Psoas muscle (tissue), 8 donors: ENCODE measurements around the gene CSTPP1. TPM values are rescaled to one million over a fixed set of nuclear protein-coding genes. Genes with fewer than 3 reads are reported as not detected.
A peak's percentile ranks its signal among the peaks of the same experiment; 100 is the strongest.

Source experiments
- ATAC-seq, 4 donors: fragments of 200-7000 bp; cut with Tn5 transposase; one replicate each; pipeline ENCODE4 v1.9.1; 2020; ENCODE audit warnings: moderate library complexity in 3 of 4, mild to moderate bottlenecking in 2 of 4
- DNase-seq, 2 donors: peaks; one replicate each; pipeline ENCODE4 v3.0.0-alpha.2; 2020
- H3K27ac ChIP-seq: fragments of 200-600 bp; one replicate; pipeline ENCODE4 v1.8.0; 2022
- H3K27me3 ChIP-seq, 3 donors: fragments of 200-600 bp in 1 of 3; one replicate each; pipeline versions ENCODE4 v1.6.1 to v1.8.0; 2013 to 2022; ENCODE audit warnings: low read length in 2 of 3, mild to moderate bottlenecking in 2 of 3, moderate library complexity in 1 of 3; ENCODE audit not compliant: insufficient read depth in 3 of 3
- H3K36me3 ChIP-seq, 2 donors: fragments of 200-600 bp in 1 of 2; one replicate each; pipeline versions ENCODE4 v1.6.1 to v1.8.0; 2013 to 2022; ENCODE audit warnings: low read depth in 1 of 2, mild to moderate bottlenecking in 1 of 2, moderate library complexity in 1 of 2; ENCODE audit not compliant: insufficient read depth in 1 of 2
- H3K4me1 ChIP-seq: fragments of 200-600 bp; one replicate; pipeline ENCODE4 v1.8.0; 2022
- H3K4me3 ChIP-seq: fragments of 200-600 bp; one replicate; pipeline ENCODE4 v1.8.0; 2022; ENCODE audit warnings: mild to moderate bottlenecking
- H3K9me3 ChIP-seq: fragments of 200-600 bp; one replicate; pipeline ENCODE4 v1.8.0; 2022
- WGBS, 3 donors: extraction: QIAGEN DNeasy Blood & Tissue Kit; methylation state at CpG; one replicate each; pipeline versions ENCODE4 v1.1.6 to v1.1.7; 2013; 5-methylcytosine and 5-hydroxymethylcytosine counted together
- intact Hi-C, 2 donors: fragments of 100-400 bp; cut with DNase I; formaldehyde crosslinking; loops; one replicate each; pipeline versions ENCODE4 v1.11.0 to v1.14.2; 2022
- polyA plus RNA-seq, 3 donors: library from polyadenylated mRNA; stranded (reverse); fragments of 200-250 nt; gene quantifications; one replicate each; pipeline ENCODE4 v1.2.3, GENCODE V29; 2013
- total RNA-seq, 4 donors: library from RNA; stranded (reverse); fragmentation: NEBNext Ultra II Directional in 2 of 4; extraction: Animal tissue kit (Norgen Biotek cat#: 25700) in 2 of 4; gene quantifications; one replicate each; pipeline versions ENCODE4 v1.2.1 to v1.2.4, GENCODE V29; 2021 to 2023
- TF ChIP-seq, protein P1 (sequence below): fragments of 200-600 bp; IDR thresholded peaks from one replicate; pipeline ENCODE4 v1.8.0; 2022; ENCODE audit warnings: antibody characterized with exemption
- donor health status: healthy with polysubstance abuse.
- donor health status: DM: no; HTN: no; CAD: no; lungs with moderate emphysema.
- donor health status: Bipolar disorder and iron deficiency.
- donor health status: healthy.
- donor health status: DM: yes; HTN: yes; CAD: no.
- donor health status: DM: no; HTN: no; CAD: no.
- donor health status: DM: no; HTN: no; CAD: no.
- donor health status: DM: yes; HTN: yes; CAD: no.

The CSTPP1 gene
- total and polyA plus RNA-seq, 7 donors = 5.1 to 10.0 (median 6.9) TPM

DNA sequence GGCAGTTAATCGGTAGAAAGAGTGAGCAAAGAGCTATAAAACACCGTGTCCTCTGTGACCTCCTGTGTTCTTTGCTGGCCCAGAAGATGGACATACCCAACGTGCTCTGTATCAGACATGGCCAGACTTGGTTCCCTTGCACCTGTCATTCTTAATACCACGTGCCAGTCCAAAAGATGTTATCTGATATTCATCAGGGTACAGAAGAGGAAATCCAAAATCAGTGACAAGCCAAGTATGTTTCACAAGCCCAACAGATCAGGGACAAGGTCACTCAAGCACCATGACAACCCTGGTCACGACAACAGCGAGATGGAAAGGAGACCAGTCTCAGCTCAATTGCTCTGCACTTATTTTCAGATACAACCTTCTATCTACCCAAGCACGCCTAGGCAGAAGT is 21.7 kb upstream of the CSTPP1 start:
- Histone ChIP-seq H3K4me1 (peaks cover 49% of the 10 kb centered on the region), H3K9me3 (no peaks in the 10 kb centered on the region), H3K36me3 (no peaks in the 10 kb centered on the region), H3K27ac (peak overlapping the region; percentile 91), H3K4me3 (peak overlapping the region; percentile 14), H3K27me3 (no peaks in the 10 kb centered on the region)
- 17 to 26% (median 22%) methylated on average over 7 of the region's 7 CpGs for WGBS, 3 donors
- intact Hi-C loops = loop anchor here in 1 of 2 donors (5.0 kb wide), 2 partner anchors 87 to 237 kb away; no protein-coding TSS in a partner anchor
- peak; percentile 76 to 82 (median 80) for ATAC-seq
- TF ChIP-seq, protein P1, sequence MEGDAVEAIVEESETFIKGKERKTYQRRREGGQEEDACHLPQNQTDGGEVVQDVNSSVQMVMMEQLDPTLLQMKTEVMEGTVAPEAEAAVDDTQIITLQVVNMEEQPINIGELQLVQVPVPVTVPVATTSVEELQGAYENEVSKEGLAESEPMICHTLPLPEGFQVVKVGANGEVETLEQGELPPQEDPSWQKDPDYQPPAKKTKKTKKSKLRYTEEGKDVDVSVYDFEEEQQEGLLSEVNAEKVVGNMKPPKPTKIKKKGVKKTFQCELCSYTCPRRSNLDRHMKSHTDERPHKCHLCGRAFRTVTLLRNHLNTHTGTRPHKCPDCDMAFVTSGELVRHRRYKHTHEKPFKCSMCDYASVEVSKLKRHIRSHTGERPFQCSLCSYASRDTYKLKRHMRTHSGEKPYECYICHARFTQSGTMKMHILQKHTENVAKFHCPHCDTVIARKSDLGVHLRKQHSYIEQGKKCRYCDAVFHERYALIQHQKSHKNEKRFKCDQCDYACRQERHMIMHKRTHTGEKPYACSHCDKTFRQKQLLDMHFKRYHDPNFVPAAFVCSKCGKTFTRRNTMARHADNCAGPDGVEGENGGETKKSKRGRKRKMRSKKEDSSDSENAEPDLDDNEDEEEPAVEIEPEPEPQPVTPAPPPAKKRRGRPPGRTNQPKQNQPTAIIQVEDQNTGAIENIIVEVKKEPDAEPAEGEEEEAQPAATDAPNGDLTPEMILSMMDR = no peak
- DNase-seq = no peak

DNA sequence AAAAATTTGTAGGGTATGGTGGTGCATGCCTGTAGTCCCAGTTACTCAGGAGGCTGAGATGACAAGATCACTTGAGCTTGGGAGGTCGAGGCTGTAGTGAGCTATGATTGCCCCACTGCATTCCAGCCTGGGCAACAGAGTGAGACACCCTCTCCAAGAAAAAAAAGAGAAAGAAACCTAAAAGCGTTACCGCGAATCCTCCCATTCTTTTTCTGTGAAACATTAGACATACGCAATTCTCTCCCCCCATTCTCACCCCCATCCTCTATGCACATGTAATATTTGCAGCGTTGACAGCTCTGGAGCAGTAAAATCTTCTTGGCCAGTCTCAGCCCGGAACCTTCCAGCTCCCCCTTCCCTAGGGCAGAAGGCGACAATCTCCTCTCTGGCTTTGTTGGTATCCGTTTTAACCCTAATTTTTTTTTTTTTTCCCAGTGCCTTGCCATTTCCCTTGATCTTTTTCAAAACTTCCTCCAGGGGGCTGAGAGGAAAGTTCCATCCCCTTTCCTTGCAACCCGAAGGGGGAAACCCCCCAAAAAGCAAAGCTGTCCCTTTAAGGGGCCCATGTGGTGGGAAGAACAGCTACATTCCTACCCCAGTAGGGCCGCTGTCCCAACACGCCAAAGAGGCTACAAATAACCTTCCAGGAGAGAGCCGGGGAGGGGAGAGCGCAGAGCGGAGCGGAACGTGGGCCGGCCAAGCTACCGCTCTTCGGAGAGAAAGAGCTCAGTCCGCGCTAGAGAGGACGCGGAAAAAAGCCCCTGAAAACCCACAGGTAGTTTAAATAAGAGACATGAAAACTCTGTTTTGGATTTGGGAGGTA is 20.1 kb upstream of the CSTPP1 start:
- intact Hi-C loops = loop anchor here in 1 of 2 donors (5.0 kb wide), 2 partner anchors 86 to 236 kb away; no protein-coding TSS in a partner anchor
- Histone ChIP-seq H3K9me3 (no peaks in the 10 kb centered on the region), H3K36me3 (no peaks in the 10 kb centered on the region), H3K27ac (peak overlapping the region; percentile 91), H3K27me3 (no peaks in the 10 kb centered on the region), H3K4me1 (peaks cover 63% of the 10 kb centered on the region), H3K4me3 (peak overlapping the region; percentile 90)
- peak; percentile 69 to 83 for DNase-seq
- TF ChIP-seq, protein P1 = peak; percentile 21
- 2 to 6% (median 3%) methylated on average over 24 of the region's 24 CpGs for WGBS, 3 donors
- peak; percentile 57 to 65 (median 61) for ATAC-seq

DNA sequence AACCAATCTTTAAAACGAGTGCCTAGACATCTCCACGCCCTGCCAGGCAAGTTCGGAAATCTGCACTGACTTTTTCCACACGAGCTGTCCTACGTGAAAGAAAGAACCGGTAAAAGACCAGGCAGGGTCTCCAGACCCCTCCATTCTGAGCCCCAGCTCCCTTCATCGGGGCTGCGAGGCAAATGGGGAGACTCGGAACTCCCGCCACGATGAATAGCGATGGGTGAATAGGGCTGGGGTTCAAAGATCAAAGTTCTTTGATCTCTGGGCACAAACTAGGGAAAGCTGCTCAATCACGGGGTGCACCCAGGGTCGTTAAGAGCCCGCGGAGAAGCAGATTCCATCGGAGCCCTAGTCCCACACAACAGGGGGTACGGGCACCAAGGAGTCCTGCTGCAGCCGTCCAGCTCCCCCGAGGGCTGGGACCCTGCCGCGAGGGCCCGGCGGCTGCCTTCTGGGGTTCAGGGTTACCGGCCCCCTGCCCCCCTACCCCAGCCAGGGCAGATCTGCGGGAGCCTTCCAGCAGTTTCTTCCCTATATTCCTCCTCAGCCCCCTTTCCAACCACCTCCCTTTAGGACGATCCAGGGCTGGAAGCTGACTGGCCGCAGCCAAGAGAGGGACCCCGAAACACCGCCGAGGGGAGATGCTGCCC is 19.3 kb upstream of the CSTPP1 start:
- peak overlapping the region; percentile 91 for H3K27ac ChIP-seq
- TF ChIP-seq, protein P1 = no peak
- peaks cover 57% of the 10 kb centered on the region for H3K4me1 ChIP-seq
- no peaks in the 10 kb centered on the region for H3K27me3 ChIP-seq
- no peak for ATAC-seq
- H3K36me3 ChIP-seq = no peaks in the 10 kb centered on the region
- WGBS, 3 donors = 0 to 1% (median 1%) methylated on average over 24 to 31 of the region's 31 CpGs
- peak overlapping the region; percentile 90 for H3K4me3 ChIP-seq
- intact Hi-C loops = loop anchor here in 1 of 2 donors (5.0 kb wide), 2 partner anchors 85 to 235 kb away; no protein-coding TSS in a partner anchor
- no peaks in the 10 kb centered on the region for H3K9me3 ChIP-seq
- no peak for DNase-seq

DNA sequence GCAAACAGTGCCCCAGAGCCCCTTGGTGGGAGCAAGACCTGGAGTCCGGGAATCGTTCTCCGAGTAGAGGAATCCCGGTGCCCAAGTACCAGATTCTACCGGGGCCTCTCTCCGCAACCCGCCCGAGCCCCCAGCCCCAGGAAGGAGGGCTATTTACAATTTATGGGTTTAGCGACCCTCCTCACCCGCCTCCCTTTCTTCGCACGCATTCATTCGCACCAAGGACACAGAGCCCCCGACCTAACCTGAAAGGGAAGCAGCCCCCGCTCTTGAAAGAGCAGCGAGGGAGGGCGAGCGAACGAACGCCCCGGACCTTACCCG is 18.8 kb upstream of the CSTPP1 start:
- 0 to 1% (median 0%) methylated on average over 22 of the region's 22 CpGs for WGBS, 3 donors
- no peaks in the 10 kb centered on the region for H3K27me3 ChIP-seq

More for the DNA sequence above, 18.8 kb upstream of the CSTPP1 start:
- Histone ChIP-seq H3K4me1 (peaks cover 52% of the 10 kb centered on the region), H3K36me3 (no peaks in the 10 kb centered on the region), H3K27ac (peak overlapping the region; percentile 91), H3K9me3 (no peaks in the 10 kb centered on the region), H3K4me3 (peak overlapping the region; percentile 90)
- intact Hi-C loops = loop anchor here in 1 of 2 donors (5.0 kb wide), 2 partner anchors 85 to 235 kb away; no protein-coding TSS in a partner anchor
- TF ChIP-seq, protein P1 = no peak
- DNase-seq = no peak
- no peak for ATAC-seq
